C4-2B (cell line): ENCODE measurements around the gene NFKB1.

Experiments
- ZFX ChIP-seq: fragments of 450-650 bp; IDR thresholded peaks from 2 replicates; pipeline ENCODE4 v1.6.1; 2017
- TF ChIP-seq, protein P1 (sequence below): fragments of 450-650 bp; conservative IDR thresholded peaks from 2 replicates; pipeline ENCODE4 v1.5.1; 2017; ENCODE audit warnings: mild to moderate bottlenecking

DNA sequence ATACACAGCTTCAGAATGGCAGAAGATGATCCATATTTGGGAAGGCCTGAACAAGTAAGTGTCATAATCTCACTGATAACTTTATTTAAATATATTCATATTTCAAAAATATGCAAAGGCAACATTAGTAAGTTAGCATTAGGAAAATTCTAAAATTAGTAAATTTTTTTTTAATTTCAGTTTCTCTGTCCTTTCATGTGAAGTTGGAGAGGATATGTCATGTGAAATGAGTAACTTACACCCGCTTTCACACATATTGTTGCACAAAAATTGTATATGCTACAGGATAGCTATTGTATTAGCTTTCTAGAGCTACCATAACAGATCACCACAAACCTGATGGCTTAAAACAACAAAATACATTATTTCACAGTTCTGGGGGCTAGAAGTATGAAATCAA is 24.3 kb downstream of the NFKB1 start:
- TF ChIP-seq, protein P1, sequence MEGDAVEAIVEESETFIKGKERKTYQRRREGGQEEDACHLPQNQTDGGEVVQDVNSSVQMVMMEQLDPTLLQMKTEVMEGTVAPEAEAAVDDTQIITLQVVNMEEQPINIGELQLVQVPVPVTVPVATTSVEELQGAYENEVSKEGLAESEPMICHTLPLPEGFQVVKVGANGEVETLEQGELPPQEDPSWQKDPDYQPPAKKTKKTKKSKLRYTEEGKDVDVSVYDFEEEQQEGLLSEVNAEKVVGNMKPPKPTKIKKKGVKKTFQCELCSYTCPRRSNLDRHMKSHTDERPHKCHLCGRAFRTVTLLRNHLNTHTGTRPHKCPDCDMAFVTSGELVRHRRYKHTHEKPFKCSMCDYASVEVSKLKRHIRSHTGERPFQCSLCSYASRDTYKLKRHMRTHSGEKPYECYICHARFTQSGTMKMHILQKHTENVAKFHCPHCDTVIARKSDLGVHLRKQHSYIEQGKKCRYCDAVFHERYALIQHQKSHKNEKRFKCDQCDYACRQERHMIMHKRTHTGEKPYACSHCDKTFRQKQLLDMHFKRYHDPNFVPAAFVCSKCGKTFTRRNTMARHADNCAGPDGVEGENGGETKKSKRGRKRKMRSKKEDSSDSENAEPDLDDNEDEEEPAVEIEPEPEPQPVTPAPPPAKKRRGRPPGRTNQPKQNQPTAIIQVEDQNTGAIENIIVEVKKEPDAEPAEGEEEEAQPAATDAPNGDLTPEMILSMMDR = no peak
- no peak for TF ChIP-seq ZFX
